CD4-positive, alpha-beta T cell treated with Interleukin-10 for 1 hour (primary cell): Measurements from ENCODE around the gene SPAAR.
"Not testable (repeated sequence)": the region's sequence is repeated elsewhere in the genome, so short reads cannot be mapped to it uniquely, and the experiment has no call there.

Experiments used
- DNase-seq: peaks from one replicate; pipeline ENCODE4 v3.0.0-alpha.2; 2020

The SPAAR gene

DNA sequence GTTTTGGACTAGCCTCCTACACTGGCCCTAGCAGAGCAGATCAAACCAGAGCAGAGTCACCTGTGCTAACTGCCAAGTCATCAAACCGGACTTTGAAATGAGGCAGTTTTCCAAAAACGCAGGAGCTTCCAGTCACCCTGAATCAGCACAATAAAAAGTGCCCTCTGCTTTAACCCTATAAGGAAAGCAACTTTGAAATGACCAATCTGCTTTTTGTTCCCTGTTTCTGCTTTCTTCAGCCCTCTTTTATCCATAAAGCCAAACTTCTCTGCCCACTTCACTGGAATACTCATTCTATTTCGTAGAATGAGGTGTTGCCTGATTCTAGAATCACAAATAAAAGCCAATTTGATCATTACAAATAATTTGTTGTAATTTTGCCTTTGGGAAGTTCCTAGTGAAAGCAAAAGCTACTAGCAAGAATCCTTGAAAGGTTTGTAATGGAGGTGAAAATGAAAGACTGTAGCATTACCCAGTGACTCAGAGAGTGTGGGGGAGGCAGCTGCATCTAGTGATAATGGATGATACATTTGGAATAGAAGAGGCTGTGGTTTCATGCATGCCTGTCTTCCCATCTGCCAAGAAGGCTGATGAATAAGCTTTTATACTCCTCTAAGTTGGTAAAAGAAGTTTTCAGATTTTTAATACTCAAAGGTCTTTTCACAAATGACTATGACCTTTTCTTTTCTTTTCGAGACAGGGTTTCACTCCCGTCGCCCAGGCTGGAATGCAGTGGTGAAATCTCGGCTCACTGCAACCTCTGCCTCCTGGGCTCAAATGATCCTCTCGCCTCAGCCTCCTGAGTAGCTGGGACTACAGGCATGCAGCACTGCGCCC, 14.9 kb downstream of the SPAAR start:
- no peak for DNase-seq

DNA sequence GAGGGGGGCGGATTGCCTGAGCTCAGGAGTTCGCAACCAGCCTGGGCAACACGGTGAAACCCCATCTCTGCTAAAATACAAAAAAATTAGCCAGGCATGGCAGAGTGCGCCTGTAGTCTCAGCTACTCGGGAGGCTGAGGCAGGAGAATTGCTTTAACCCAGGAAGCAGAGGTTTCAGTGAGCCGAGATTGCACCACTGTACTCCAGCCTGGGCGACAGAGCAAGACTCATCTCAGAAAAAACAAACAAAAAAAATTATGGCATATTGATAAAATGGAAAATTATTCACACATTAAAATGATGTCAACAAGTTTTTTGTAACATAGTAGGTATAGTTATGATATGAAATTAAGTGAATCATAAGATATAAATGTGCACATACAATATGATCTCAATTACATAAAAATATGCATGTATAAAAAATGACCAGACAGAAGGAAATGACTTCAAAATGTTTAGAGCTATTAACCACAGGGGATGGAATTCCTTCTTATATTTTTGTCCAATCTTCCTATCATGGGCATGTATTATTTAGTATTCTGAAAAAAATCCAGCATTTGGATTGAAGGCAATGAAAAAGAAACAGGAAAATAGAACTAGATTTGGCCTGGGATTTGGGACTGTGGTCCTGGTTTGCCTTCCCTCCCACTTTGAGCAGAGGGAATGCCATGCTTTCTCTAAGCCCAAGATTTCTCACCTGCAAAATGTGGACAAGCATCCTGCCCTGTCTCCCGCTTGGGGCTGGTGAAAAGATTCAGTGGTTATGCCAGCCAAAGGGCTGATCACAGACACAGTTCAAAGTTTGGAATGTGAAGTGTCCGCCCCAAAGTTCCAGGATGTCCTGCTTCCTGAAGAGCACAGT, 19.5 kb downstream of the SPAAR start:
- DNase-seq, result no peak

DNA sequence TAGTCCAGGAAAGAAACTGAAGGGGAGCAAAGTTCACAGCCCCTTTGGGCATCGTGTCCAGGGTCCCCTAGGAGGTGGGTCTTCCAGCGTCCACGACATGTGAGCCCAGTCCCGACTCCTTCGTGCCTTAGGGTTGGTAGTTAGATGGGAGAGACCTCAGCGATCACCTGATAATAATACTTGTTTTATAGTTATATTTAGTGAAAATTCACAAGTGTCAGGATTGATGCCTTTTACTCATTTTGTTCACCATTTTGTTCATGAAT, 20.1 kb downstream of the SPAAR start:
- no peak for DNase-seq

DNA sequence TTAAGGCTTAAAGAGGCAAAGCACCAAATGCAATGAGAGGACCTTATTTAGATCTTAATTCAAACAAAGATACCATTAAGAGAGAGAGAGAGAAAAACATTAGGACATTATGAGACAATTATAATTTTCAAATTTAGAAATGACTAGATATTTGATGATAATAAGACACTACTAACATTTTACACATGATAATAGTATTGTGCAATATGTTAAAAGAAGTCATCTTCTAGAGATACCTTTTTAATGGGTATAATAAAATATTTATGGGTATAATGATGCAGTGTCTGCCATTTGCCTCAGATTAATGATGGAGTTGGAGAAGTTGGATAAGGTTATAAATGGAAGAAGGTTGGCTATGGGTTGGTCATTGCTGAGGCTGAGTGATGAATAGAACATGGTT, 21.2 kb downstream of the SPAAR start:
- no peak for DNase-seq

DNA sequence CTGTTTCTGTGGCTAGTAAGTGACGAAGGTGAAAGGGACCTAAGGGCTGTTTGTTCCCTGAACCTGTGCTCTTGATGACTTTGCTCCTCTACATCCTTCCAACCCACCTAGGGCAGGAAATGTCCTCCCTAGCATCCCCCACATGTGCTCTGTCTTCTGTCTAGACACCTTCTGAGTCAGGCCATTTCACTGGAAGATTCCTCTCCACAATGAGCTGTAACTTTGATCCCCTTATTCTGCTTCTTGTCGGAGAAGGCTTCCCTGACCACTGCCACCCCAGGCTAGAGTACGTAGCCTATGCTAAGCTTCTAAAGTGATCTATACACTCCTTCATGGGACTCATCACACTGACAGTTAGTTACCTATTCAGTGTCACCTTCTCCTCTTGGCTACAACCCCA, 21.7 kb downstream of the SPAAR start:
- DNase-seq, result no peak

DNA sequence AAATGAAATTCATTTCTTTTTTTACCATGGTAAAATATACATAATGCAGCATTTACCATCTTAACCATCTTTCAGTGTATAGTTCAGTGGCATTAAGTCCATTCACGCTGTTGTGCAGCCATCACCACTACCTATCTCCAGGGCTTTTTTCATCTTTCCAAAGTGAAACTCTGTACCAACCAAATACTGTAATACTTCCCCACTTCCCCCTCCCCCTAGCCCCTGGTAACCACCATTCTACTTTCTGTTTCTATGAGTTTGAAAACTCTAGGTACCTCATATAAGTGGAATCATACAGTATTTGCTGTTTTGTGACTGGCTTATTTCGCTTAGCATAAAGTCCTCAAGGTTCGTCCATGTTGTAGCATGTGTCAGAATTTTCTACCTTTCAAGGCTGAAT, 23.4 kb downstream of the SPAAR start:
- DNase-seq, result peak; percentile 23

DNA sequence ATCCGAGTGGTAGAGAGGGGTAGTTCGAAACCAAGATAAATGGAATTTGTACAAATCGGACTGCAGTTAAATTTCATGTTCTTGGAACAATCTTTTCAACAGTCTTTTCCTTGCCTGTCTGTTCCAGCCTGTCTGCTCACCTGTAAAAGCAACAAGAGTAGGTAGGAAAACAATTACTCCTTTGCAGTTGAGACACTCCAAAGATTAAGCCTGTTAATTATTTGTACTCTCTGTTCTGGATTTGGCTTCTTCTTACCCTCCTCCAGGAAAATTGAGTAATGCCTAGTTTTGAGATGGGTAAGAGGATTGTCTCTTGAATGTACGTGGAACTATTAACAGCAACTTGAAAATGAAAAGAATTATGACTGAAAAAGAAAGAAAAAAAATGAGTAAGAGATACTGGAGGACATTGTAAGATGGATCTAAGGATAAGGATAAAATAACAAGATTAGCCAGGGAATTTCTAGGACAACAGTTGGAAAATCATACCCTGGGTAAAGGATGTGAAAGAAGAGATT, 24.3 kb downstream of the SPAAR start:
- DNase-seq, result no peak

DNA sequence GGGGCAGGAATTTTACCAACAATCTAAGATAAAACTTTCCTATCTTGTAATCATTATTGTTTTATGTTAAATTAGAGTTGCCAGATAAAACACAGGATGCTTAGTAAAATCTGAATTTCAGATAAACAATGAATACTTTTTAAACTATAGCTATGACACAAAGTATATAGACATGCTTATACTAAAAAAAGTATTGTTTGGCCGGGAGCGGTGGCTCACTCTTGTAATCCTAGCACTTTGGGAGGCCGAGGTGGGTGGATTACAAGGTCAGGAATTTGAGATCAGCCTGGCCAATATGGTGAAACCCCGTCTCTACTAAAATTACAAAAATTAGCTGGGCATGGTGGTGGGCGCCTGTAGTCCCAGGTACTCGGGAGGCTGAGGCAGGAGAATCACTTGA, 24.8 kb downstream of the SPAAR start:
- not testable (repeated sequence) for DNase-seq

DNA sequence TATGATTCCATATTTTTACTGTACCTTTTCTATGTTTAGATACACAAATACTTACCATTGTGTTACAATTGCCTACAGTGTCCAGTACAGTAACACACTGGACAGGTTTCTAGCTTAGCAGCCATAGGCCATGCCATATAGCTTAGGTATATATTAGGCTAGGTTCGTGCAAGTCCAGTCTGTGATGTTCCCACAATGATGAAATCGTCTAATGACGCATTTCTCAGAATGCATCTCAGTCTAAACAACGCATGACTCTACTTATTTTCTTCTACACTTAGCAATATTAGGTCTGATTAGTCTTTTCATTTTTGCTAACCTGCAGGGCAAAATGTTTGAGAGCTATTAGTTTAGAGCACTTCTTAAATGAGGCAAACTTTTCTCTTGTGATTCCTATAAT, 26.0 kb downstream of the SPAAR start:
- no peak for DNase-seq

DNA sequence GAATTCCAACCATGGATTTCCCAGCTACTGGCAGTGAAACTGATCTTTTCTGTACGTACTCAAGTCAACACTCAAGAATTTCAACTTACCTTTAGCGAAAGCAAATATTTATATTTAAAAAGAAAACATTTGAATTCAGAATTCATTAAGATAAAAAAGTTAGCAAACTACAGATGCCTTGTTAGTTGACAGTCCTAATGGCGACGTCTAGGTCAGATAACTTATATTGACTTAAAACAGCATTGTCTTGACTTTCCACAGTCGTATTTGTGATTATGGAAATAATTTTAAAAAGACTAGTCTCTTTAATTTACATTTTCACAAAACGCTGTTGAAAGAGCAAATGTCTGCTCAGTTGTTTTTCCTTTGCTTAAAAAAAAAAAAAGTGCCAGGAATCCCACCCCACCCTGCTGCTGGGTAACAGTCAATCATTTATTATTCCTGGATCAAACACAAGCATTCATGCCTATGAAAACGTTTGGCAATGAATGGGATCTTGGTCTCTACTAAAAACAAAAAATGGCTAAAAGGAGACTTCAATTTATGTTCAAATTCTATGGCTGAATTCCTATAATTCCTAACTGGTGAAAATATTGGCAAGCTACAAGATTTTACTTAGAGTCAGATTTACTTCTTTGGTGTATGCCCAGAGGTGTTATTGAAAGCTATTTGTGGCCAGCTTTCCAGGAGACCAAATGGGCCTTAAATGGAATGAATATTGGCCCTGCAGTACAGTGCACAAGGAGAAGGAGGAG, 26.6 kb downstream of the SPAAR start:
- DNase-seq, result no peak

DNA sequence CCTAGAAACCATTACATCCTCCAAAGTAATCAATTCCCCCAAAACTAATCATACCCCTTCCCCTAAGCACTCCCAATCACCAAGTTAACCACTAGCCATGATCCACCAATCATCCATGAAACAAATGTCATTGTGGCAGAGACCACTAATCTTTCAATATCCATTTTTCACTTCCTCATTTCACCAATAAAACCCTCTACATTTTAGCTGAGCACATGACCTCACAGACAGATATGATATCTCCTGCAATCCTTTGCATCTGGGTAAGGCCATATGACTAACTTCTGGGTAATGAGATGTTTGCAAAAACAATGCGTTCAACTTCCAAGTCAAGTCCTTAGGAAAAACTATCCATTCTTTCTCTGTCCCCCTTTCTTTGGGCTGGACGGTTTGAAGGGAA, 27.9 kb downstream of the SPAAR start:
- no peak for DNase-seq

DNA sequence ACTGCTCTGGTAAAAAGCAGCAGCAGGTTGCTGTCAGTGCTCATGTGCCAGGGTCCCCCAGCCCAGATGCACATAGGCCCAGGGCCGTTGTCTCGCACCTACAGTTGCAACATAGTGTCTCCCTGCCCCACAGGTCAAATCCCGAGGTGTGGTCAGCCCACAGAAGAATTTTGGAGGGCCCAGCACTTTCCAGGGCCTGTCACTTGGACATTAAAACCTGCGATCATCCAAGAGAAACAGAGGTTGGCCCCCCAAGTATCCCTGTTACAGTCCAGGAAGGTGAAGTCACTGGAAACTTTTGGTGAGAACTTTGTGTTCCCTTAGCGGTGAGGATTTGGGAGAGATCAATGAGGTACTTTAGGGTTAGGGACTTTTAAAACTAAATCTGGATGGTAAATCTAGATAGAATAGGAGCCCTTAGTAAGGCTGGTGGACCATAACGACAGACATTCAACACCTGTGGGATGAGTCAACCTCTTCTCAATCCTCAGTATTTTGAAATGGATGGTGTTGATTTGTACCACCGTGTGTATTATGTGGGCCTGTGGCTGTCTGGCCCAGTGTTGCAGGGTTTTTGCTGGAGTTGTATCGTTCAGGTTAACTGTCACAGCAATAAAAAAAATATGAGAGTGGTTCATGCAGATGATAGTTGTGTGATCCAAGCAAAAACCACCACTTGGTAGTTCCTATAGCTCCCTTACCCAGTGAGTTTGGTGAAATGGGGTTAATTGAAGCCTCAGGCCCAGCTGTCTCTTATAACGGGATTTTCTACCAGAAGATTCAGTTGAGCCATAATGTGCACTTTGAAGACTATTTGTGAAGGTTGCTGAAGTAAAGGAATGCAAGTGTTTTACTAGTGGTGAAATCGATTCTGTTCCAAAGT, 29.4 kb downstream of the SPAAR start:
- DNase-seq, result no peak

DNA sequence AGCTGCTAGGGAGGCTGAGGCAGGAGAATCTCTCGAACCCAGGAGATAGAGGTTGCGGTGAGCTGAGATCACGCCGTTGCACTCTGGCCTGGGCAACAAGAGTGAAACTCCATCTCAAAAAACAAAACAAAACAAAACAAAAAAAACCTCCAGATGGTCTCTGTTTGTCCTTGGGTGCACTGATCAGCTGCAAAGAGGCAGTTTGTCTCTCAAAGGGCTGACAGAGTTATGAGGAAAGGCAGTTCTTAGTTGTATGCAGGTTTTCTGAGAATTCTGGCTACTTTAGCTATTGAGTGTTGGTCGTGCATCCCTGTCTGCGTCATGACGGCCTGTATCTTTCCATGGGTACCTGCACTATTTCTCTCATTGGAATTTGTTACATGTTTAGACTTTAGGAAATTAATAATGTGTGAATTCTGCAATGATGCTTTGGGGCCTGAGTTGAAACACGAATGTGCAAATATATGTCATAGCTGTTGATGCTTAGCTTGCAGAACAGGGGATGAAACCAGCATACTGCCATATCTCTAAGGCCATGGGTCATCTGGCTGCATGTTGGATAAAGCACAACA, 30.5 kb downstream of the SPAAR start:
- no peak for DNase-seq

DNA sequence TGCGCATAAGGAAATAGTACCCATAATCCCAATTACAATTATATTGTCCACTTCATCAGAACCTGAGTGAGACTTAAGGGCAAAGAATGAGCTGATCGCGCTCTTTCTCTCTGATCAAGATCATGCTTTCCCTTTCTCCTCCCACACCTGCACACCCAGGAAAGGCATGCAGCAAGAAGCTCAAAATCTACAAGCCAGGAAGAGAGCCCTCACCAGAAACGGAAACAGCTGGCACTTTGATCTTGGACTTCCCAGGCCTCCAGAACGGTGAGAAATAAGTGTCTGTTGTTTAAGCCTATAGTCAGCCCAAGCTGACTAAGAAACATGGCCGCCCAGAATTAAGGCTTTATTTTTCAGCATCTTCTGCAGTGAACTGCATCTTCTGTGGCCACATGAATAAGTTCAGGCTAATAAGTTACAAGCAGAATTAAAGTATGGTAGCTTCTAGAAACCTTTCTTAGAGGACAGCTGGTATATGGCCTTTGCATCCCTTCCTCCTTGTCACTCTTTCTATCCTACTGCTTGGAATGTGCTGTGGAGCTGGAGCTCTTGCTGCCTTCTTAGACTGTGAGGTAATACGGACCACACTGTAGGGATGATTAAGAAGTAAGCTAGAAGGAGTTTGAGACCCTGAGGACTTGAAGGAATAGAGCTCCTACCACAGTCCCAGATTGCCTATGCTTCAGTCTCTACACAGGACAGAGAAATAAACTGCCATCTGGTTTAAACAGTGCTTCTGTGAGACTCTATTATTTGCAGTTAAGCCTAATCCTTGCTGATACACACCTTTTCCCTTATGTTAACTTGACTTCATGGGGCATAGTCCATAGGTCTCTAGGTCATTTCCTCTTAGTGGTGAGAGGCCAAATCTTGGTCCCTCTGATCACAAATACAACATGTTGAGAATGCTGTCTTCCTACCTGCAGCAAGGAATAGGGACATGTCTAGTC, 31.4 kb downstream of the SPAAR start:
- DNase-seq, result peak; percentile 57

DNA sequence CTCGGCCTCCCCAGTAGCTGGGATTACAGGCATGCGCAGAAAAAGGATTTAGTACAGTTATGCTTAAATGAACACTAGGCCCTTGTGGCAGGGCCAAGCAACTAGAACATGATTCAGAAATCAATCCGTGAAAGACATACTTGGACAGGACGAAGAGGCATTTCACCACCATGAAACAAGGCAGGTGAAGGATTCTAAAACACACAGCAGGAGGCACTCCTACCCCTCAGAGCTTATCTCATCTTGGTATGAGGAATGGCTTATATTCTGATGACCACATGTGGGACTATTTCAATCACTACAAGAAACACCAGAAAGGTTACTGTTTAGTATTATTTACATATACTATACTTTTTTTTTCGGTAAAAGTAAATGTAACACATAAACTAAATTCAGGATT, 33.0 kb downstream of the SPAAR start:
- no peak for DNase-seq

DNA sequence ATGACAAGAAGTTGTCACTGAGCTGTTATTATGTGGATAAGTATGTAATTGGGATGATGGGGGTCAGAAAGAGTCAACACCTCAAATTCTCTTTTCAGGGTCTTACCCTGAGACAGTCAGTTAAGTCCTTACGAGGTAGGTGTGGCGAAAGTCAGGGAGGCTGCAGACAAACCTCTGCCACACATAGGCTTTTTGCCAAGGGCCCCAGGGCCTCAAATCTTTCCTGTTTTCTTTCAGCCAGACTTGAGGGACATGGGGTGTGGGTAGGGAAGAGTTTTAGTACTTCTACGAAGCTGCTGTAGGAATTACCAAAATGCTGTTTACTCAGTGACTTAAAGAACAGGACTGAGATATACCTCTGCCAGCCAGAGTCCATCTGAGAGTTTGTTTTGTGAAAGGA, 34.9 kb downstream of the SPAAR start:
- no peak for DNase-seq

DNA sequence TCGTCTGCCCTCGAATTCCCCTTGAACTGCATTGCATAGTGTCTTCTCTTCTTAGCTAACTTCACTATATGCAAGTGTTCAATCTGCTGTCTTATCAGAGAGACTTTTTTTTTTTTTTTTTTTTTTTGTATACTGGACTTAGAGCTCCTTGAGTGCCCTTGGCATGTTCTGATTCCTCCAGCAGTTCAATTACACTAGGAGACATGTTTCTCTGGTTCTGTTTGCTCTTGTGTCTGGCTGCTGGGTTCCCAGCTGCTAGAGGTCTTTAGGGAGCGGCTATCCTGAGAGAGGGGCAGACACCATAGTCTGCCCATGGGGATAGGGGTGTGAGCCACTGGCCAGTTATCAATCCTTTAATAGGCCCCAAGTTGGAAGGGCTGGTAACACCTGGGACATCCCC, 35.6 kb downstream of the SPAAR start:
- no peak for DNase-seq

DNA sequence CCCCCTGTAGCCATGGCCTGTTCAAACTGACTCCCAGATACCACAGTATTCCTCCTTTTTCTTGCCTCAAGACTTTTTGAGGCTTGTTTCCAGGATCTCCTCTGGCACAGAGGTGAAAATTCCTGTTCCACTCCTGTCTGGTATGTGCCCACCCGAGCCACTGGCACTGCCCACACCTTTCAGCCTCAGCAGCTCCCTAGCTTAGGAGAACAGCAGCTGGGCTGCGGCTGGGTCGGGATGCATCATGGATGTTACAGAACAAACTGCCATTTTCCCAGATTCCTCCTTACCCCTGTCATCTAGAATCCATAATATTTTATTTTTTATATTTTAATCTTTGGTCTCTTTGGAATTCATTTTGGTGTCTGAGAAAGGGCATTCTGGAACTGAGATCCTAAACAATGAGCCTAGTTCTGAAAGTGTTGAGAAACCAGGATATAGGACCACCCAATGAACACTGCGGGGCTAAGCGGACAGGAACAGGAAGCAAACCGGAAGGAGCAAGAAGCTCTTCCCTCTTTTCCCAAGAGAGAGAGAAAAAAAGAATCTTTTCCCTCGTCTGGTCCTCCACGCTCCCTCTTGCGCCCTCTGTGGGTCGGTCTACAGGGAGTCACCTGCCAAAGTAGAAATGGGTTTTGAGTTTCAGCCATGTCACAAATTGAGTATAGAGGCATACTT, 36.2 kb downstream of the SPAAR start:
- peak; percentile 67 for DNase-seq

DNA sequence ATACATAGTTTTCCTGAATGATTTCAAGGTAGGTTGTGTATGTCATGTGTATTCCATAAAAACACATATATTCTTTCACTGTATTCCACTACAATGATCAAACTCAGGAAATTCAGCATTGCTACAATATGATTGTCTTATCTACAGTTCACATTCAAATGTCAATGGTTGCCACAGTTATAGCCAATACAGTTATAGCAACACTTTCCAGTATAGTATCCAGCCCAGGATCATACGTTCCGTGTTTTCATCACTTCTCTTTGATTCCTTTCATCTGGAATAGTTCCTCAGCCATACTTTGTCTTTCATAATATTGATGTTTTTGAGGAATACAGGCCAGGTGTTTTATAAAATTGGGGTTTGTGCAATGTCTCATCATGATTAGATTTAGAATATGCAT, 39.2 kb downstream of the SPAAR start:
- no peak for DNase-seq

DNA sequence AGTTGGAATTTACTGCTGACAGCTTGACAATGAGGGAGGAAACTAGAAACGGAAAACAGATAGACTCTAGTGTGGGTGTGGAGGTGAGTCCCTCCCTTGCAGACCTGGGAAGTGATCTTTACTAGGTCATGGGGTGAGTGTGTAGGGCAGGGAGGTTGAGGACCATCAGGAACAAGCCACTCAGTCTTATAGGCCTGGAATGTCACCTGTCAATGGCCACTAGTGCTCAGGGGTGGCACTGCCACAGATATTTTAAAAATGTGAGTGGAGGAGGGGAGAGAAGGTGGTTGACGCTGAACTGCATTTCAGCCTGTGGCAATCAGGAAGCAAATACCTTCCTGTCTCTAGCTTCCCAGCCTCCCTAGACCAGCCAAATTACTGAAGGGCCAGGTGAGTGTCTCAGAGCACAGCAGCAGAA, 39.6 kb downstream of the SPAAR start:
- DNase-seq, result no peak
